Keratinocyte (primary cell): ENCODE results near the gene NIPAL4. TPM values are rescaled to one million over a fixed set of nuclear protein-coding genes. Genes with fewer than 3 reads are reported as not detected.

Experiments used
- DNase-seq: peaks from one replicate; pipeline ENCODE4 v3.0.0-alpha.2; 2011; ENCODE audit warnings: low read depth, missing footprints, low spot score
- FAIRE-seq: peaks from 2 replicates; lab custom pipeline; 2011; peaks lifted over from hg19 to GRCh38; lab: Jason Lieb, UNC
- H2AFZ ChIP-seq: 2 replicates; pipeline ENCODE4 v1.6.0; 2012; ENCODE audit warnings: low read length, control low read depth, inconsistent platforms; ENCODE audit not compliant: control insufficient read depth
- H3K27ac ChIP-seq: 2 replicates; pipeline ENCODE4 v1.5.1; 2011; ENCODE audit warnings: low read length; ENCODE audit not compliant: control insufficient read depth, insufficient read depth
- H3K27me3 ChIP-seq: 3 replicates; pipeline ENCODE4 v1.6.0; 2011; ENCODE audit warnings: low read length; ENCODE audit not compliant: control insufficient read depth, insufficient read depth; ENCODE audit errors: extremely low read depth
- H3K36me3 ChIP-seq, 2 experiments: 2 replicates in 1 of 2; 3 replicates in 1 of 2; pipeline ENCODE4 v1.5.1; 2011; ENCODE audit warnings: low read length in 2 of 2, mild to moderate bottlenecking in 1 of 2; ENCODE audit not compliant: control insufficient read depth in 2 of 2, insufficient read depth in 2 of 2; ENCODE audit errors: extremely low read depth in 1 of 2
- H3K4me1 ChIP-seq: 3 replicates; pipeline ENCODE4 v1.5.1; 2011; ENCODE audit warnings: low read length; ENCODE audit not compliant: control insufficient read depth, insufficient read depth; ENCODE audit errors: extremely low read depth
- H3K4me2 ChIP-seq: 3 replicates; pipeline ENCODE4 v1.6.0; 2011; ENCODE audit warnings: low read depth, low read length; ENCODE audit not compliant: control insufficient read depth, insufficient read depth; ENCODE audit errors: extremely low read depth
- H3K4me3 ChIP-seq, 3 experiments: fragments of 200-600 bp in 1 of 3; sonication (generic) in 1 of 3; 2 replicates in 2 of 3; 3 replicates in 1 of 3; pipeline ENCODE4 v1.5.1; 2011 to 2016; ENCODE audit warnings: low read length in 3 of 3, mild to moderate bottlenecking in 3 of 3, control low read depth in 2 of 3, inconsistent platforms in 1 of 3, low read depth in 1 of 3, mixed read lengths in 1 of 3, mixed run types in 1 of 3, moderate library complexity in 1 of 3; ENCODE audit not compliant: control insufficient read depth in 2 of 3, insufficient read depth in 2 of 3; ENCODE audit errors: extremely low read depth in 1 of 3
- H3K79me2 ChIP-seq: 2 replicates; pipeline ENCODE4 v1.6.0; 2012; ENCODE audit warnings: low read length; ENCODE audit not compliant: control insufficient read depth, insufficient read depth
- H3K9ac ChIP-seq: 3 replicates; pipeline ENCODE4 v1.6.0; 2011; ENCODE audit warnings: low read length; ENCODE audit not compliant: control insufficient read depth, insufficient read depth; ENCODE audit errors: extremely low read depth
- H3K9me1 ChIP-seq: 3 replicates; pipeline ENCODE4 v1.6.0; 2011; ENCODE audit warnings: low read length; ENCODE audit not compliant: control insufficient read depth, insufficient read depth; ENCODE audit errors: extremely low read depth
- H3K9me3 ChIP-seq: 2 replicates; pipeline ENCODE4 v1.5.1; 2012; ENCODE audit warnings: low read depth, low read length; ENCODE audit not compliant: control insufficient read depth
- H4K20me1 ChIP-seq: 3 replicates; pipeline ENCODE4 v1.6.0; 2011; ENCODE audit warnings: low read length; ENCODE audit not compliant: control insufficient read depth, insufficient read depth; ENCODE audit errors: extremely low read depth
- CTCF ChIP-seq, 3 experiments: IDR thresholded peaks in 1 of 3; conservative IDR thresholded peaks in 1 of 3; optimal IDR thresholded peaks in 1 of 3; 2 replicates in 2 of 3; 3 replicates in 1 of 3; pipeline versions ENCODE3 to v1.5.1; 2011; ENCODE audit warnings: low read length in 3 of 3, mild to moderate bottlenecking in 3 of 3, moderate library complexity in 2 of 3, control low read depth in 1 of 3, inconsistent platforms in 1 of 3; ENCODE audit not compliant: insufficient read depth in 2 of 3; ENCODE audit errors: extremely low read depth in 1 of 3
- EZH2 ChIP-seq: IDR thresholded peaks from one replicate; pipeline ENCODE4 v1.6.1; 2012; ENCODE audit warnings: inconsistent platforms, mild to moderate bottlenecking, low read length, moderate library complexity
- dilution Hi-C: fragments of 300-500 bp; cut with MboI; formaldehyde crosslinking; loops from one replicate; pipeline ENCODE4 v1.7.0; 2020; ENCODE audit warnings: low sequenced_read_pairs; ENCODE audit not compliant: extremely low pct_ligation_motif_present
- polyA plus RNA-seq, 5 experiments: library from polyadenylated mRNA; depleted of rRNA in 3 of 5; stranded (reverse) in 3 of 5; stranded (forward) in 1 of 5; unstranded in 1 of 5; fragments of >200 nt; gene quantifications; 1 replicate in 1 of 5; 2 replicates in 3 of 5; 3 replicates in 1 of 5; pipeline versions ENCODE4 v1.2.1 to v1.2.3, GENCODE V29; 2011 to 2012; ENCODE audit warnings: missing spikeins in 2 of 5, low read depth in 1 of 5, low replicate concordance in 1 of 5

NIPAL4 gene
- polyA plus RNA-seq, 1 donor (not counting 4 experiments of a cell fraction or from before 2014, with no cell fraction given) = 10.3 TPM

- Histone ChIP-seq H3K9me1 (no peaks in the 10 kb centered on the region), H3K36me3 (no peaks in the 10 kb centered on the region), H3K27ac (no peak overlapping the region), H3K9me3 (no peaks in the 10 kb centered on the region), H3K27me3 (no peaks in the 10 kb centered on the region), H3K9ac (no peak overlapping the region), H2AFZ (no peak overlapping the region), H3K4me2 (no peak overlapping the region), H3K4me1 (peaks cover 21% of the 10 kb centered on the region), H3K79me2 (no peaks in the 10 kb centered on the region), H4K20me1 (no peaks in the 10 kb centered on the region), H3K4me3 (no peak overlapping the region)
- TF ChIP-seq CTCF (optimal IDR thresholded peaks at IDR 0.05 in 1 of 3, IDR thresholded peaks at IDR 0.05 in 1 of 3, conservative IDR thresholded peaks at IDR 0.05 in 1 of 3; ENCODE audit: extremely low read depth in 1 of 3, insufficient read depth in 2 of 3, low read length in 3 of 3) = no peak
- TF ChIP-seq EZH2 = no peak
- dilution Hi-C loops = no loop called here
- DNase-seq (no peak), FAIRE-seq (no peak)
Measured at GRCh38 chr5:157450024-157450423, 10.0 kb upstream of the NIPAL4 start.

DNA sequence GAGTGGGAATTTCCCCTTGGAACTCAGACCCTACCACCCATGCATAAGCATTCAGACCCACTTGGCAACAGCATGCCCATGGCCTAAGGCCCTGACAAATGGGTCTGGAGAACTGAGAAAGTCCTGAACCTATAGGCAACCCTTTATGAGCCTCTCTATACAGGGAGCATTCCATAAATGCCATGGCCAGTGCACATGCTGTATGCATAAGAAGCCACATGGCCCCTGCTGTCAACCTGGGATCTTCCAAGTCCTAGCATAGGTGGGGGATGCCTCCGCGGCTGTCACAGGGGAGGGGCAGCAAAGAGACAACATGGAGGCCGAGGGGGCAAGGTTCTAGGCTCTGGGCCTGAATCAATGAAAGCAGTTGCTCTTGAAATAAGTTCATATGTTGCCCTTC, 8.2 kb upstream of the NIPAL4 start:
- Histone ChIP-seq H4K20me1 (no peaks in the 10 kb centered on the region), H3K27me3 (no peaks in the 10 kb centered on the region), H3K9me1 (no peaks in the 10 kb centered on the region), H3K4me1 (peaks cover 10% of the 10 kb centered on the region), H2AFZ (no peak overlapping the region), H3K79me2 (no peaks in the 10 kb centered on the region), H3K9me3 (no peaks in the 10 kb centered on the region), H3K36me3 (no peaks in the 10 kb centered on the region), H3K27ac (no peak overlapping the region), H3K4me2 (no peak overlapping the region), H3K9ac (no peak overlapping the region), H3K4me3 (no peak overlapping the region)
- DNase-seq = no peak
- FAIRE-seq = no peak
- TF ChIP-seq EZH2 (no peak), CTCF (optimal IDR thresholded peaks at IDR 0.05 in 1 of 3, IDR thresholded peaks at IDR 0.05 in 1 of 3, conservative IDR thresholded peaks at IDR 0.05 in 1 of 3; ENCODE audit: extremely low read depth in 1 of 3, insufficient read depth in 2 of 3, low read length in 3 of 3) (no peak)
- dilution Hi-C loops = no loop called here
